ENCODE measurements around the gene SLC6A18. TPM values are rescaled to one million over a fixed set of nuclear protein-coding genes. Genes with fewer than 3 reads are reported as not detected.
A peak's percentile ranks its signal among the peaks of the same experiment; 100 is the strongest.

The SLC6A18 gene
- not detected for polyA plus RNA-seq (ENCODE audit: low read depth in 6 of 6)

- H3K4me1 Mint-ChIP-seq = peaks cover 4 to 9% (median 6%) of the 10 kb centered on the region in 3 donors
These were observed at the start of gene SLC6A18 for GRCh38 chr5:1225081-1225480. Gene SLC6A18, plus strand, starts transcription at chr5:1225381. Its CDS starts 97 bp downstream, at chr5:1225478.

GRCh38 chr5:1175801-1176472 is 49.2 kb upstream of the SLC6A18 start:
- H3K4me3 Mint-ChIP-seq = no peak overlapping the region
- no peaks in the 10 kb centered on the region for H3K36me3 Mint-ChIP-seq
- ATAC-seq (ENCODE audit: low read depth in 2 of 2) (no peak), DNase-seq (no peak)
- H3K27ac Mint-ChIP-seq = no peak overlapping the region
- no peaks in the 10 kb centered on the region for H3K9me3 Mint-ChIP-seq
- peaks cover 0 to 2% (median 0%) of the 10 kb centered on the region in 3 donors for H3K4me1 Mint-ChIP-seq
- H3K27me3 Mint-ChIP-seq = peaks cover 0 to 5% (median 0%) of the 10 kb centered on the region in 3 donors

More at GRCh38 chr5:1225081-1225480, at the start of gene SLC6A18:
- no peak for ATAC-seq (ENCODE audit: low read depth in 2 of 2)
- peaks cover 0 to 2% (median 0%) of the 10 kb centered on the region in 7 donors for H3K9me3 Mint-ChIP-seq
- no peak for DNase-seq
- H3K36me3 Mint-ChIP-seq = peaks cover 0 to 8% of the 10 kb centered on the region in 2 donors
- peaks cover 10 to 27% (median 14%) of the 10 kb centered on the region in 3 donors for H3K27me3 Mint-ChIP-seq
- H3K27ac Mint-ChIP-seq = peak within 1 kb of the TSS in 2 of 6 donors; percentile 7 to 44
- no peak within 1 kb of the TSS for H3K4me3 Mint-ChIP-seq

- Mint-ChIP-seq H3K4me3 (no peak overlapping the region), H3K36me3 (no peaks in the 10 kb centered on the region), H3K27ac (no peak overlapping the region), H3K9me3 (no peaks in the 10 kb centered on the region), H3K4me1 (peaks cover 0 to 2% (median 0%) of the 10 kb centered on the region in 3 donors), H3K27me3 (peaks cover 0 to 5% (median 0%) of the 10 kb centered on the region in 3 donors)
- DNase-seq (no peak), ATAC-seq (ENCODE audit: low read depth in 2 of 2) (no peak)
These were observed 48.4 kb upstream of the SLC6A18 start for GRCh38 chr5:1176473-1177391.

GRCh38 chr5:1177826-1178528 is 47.2 kb upstream of the SLC6A18 start:
- peaks cover 0 to 5% (median 0%) of the 10 kb centered on the region in 3 donors for H3K27me3 Mint-ChIP-seq
- DNase-seq = no peak

GRCh38 chr5:1178529-1179382 is 46.4 kb upstream of the SLC6A18 start:
- Mint-ChIP-seq H3K4me1 (peaks cover 0 to 2% (median 0%) of the 10 kb centered on the region in 3 donors), H3K27ac (no peak overlapping the region), H3K27me3 (no peaks in the 10 kb centered on the region), H3K36me3 (no peaks in the 10 kb centered on the region), H3K9me3 (no peaks in the 10 kb centered on the region), H3K4me3 (no peak overlapping the region)
- DNase-seq = no peak
- no peak for ATAC-seq (ENCODE audit: low read depth in 2 of 2)

More at GRCh38 chr5:1177826-1178528, 47.2 kb upstream of the SLC6A18 start:
- no peak for ATAC-seq (ENCODE audit: low read depth in 2 of 2)
- no peaks in the 10 kb centered on the region for H3K9me3 Mint-ChIP-seq
- H3K4me1 Mint-ChIP-seq = peaks cover 0 to 2% (median 0%) of the 10 kb centered on the region in 3 donors
- no peak overlapping the region for H3K27ac Mint-ChIP-seq
- no peak overlapping the region for H3K4me3 Mint-ChIP-seq
- no peaks in the 10 kb centered on the region for H3K36me3 Mint-ChIP-seq

- Mint-ChIP-seq H3K36me3 (no peaks in the 10 kb centered on the region), H3K4me3 (no peak overlapping the region), H3K27ac (no peak overlapping the region), H3K4me1 (peaks cover 0 to under 1% (median 0%) of the 10 kb centered on the region in 3 donors), H3K27me3 (no peaks in the 10 kb centered on the region), H3K9me3 (no peaks in the 10 kb centered on the region)
- ATAC-seq (ENCODE audit: low read depth in 2 of 2) (no peak), DNase-seq (no peak)
These were observed 45.8 kb upstream of the SLC6A18 start for GRCh38 chr5:1179383-1179715.

- no peaks in the 10 kb centered on the region for H3K36me3 Mint-ChIP-seq
- no peak for DNase-seq
- H3K4me3 Mint-ChIP-seq = no peak overlapping the region
- no peak overlapping the region for H3K27ac Mint-ChIP-seq
- ATAC-seq (ENCODE audit: low read depth in 2 of 2) = no peak
- no peaks in the 10 kb centered on the region for H3K4me1 Mint-ChIP-seq
- no peaks in the 10 kb centered on the region for H3K9me3 Mint-ChIP-seq
- H3K27me3 Mint-ChIP-seq = no peaks in the 10 kb centered on the region
These were observed 45.1 kb upstream of the SLC6A18 start for GRCh38 chr5:1180096-1180495.

GRCh38 chr5:1180841-1181271 is 44.3 kb upstream of the SLC6A18 start:
- no peaks in the 10 kb centered on the region for H3K4me1 Mint-ChIP-seq
- no peak for DNase-seq
- ATAC-seq (ENCODE audit: low read depth in 2 of 2) = no peak
- H3K4me3 Mint-ChIP-seq = no peak overlapping the region
- no peak overlapping the region for H3K27ac Mint-ChIP-seq
- no peaks in the 10 kb centered on the region for H3K36me3 Mint-ChIP-seq
- H3K9me3 Mint-ChIP-seq = no peaks in the 10 kb centered on the region
- peaks cover 0 to 2% (median 0%) of the 10 kb centered on the region in 3 donors for H3K27me3 Mint-ChIP-seq

GRCh38 chr5:1181451-1182359 is 43.5 kb upstream of the SLC6A18 start:
- no peak for ATAC-seq (ENCODE audit: low read depth in 2 of 2)
- no peak overlapping the region for H3K27ac Mint-ChIP-seq
- H3K36me3 Mint-ChIP-seq = no peaks in the 10 kb centered on the region

GRCh38 chr5:1182360-1182632 is 42.9 kb upstream of the SLC6A18 start:
- no peaks in the 10 kb centered on the region for H3K9me3 Mint-ChIP-seq
- no peak overlapping the region for H3K27ac Mint-ChIP-seq
- peaks cover 0 to 9% (median 0%) of the 10 kb centered on the region in 3 donors for H3K27me3 Mint-ChIP-seq
- no peak overlapping the region for H3K4me3 Mint-ChIP-seq
- no peak for DNase-seq
- H3K4me1 Mint-ChIP-seq = no peaks in the 10 kb centered on the region
- ATAC-seq (ENCODE audit: low read depth in 2 of 2) = no peak
- no peaks in the 10 kb centered on the region for H3K36me3 Mint-ChIP-seq

More at GRCh38 chr5:1181451-1182359, 43.5 kb upstream of the SLC6A18 start:
- no peak for DNase-seq
- no peak overlapping the region for H3K4me3 Mint-ChIP-seq
- H3K27me3 Mint-ChIP-seq = peaks cover 0 to 9% (median 0%) of the 10 kb centered on the region in 3 donors
- H3K4me1 Mint-ChIP-seq = no peaks in the 10 kb centered on the region
- no peaks in the 10 kb centered on the region for H3K9me3 Mint-ChIP-seq

- DNase-seq (no peak), ATAC-seq (ENCODE audit: low read depth in 2 of 2) (no peak)
- Mint-ChIP-seq H3K27ac (no peak overlapping the region), H3K9me3 (no peaks in the 10 kb centered on the region), H3K36me3 (no peaks in the 10 kb centered on the region), H3K4me3 (no peak overlapping the region), H3K4me1 (no peaks in the 10 kb centered on the region), H3K27me3 (peaks cover 0 to 9% (median 0%) of the 10 kb centered on the region in 3 donors)
These were observed 42.4 kb upstream of the SLC6A18 start for GRCh38 chr5:1182633-1183423.
